Activated CD4-positive, alpha-beta memory T cell treated with anti-CD3 and anti-CD28 coated beads for 36 hours (primary cell): ENCODE results near the gene ZNF18. TPM values are rescaled to one million over a fixed set of nuclear protein-coding genes. Genes with fewer than 3 reads are reported as not detected.
"Not testable (repeated sequence)": the region's sequence is repeated elsewhere in the genome, so short reads cannot be mapped to it uniquely, and the experiment has no call there.

ENCODE experiments used
- CTCF ChIA-PET: fragments of 350-600 bp; sonication (Branson Sonifier 250); formaldehyde crosslinking; loops from one replicate; lab custom pipeline; 2021; ENCODE audit warnings: antibody characterized with exemption, inconsistent platforms; lab: Charles Lee
- POLR2A ChIA-PET: fragments of 350-600 bp; sonication (Branson Sonifier 250); formaldehyde crosslinking; loops from one replicate; lab custom pipeline; 2021; ENCODE audit warnings: antibody characterized with exemption; lab: Charles Lee
- DNase-seq: peaks from one replicate; pipeline ENCODE4 v3.0.0-alpha.2; 2020
- H3K27ac Mint-ChIP-seq: one replicate; pipeline ENCODE4 v1.8.0; 2021; ENCODE audit warnings: mixed read lengths
- H3K27me3 Mint-ChIP-seq: one replicate; pipeline ENCODE4 v1.8.0; 2021; ENCODE audit warnings: mixed read lengths
- H3K36me3 Mint-ChIP-seq: one replicate; pipeline ENCODE4 v1.8.0; 2021; ENCODE audit warnings: mixed read lengths
- H3K4me1 Mint-ChIP-seq: one replicate; pipeline ENCODE4 v1.8.0; 2021; ENCODE audit warnings: low read depth, mixed read lengths
- H3K4me3 Mint-ChIP-seq: one replicate; pipeline ENCODE4 v1.8.0; 2021; ENCODE audit warnings: mild to moderate bottlenecking, mixed read lengths
- H3K9me3 Mint-ChIP-seq: one replicate; pipeline ENCODE4 v1.8.0; 2021; ENCODE audit warnings: mixed read lengths
- intact Hi-C: fragments of 100-400 bp; cut with micrococcal nuclease; formaldehyde crosslinking; loops from one replicate; pipeline ENCODE4 v1.15.1; 2023
- total RNA-seq, 2 experiments: library from RNA; stranded (reverse); gene quantifications; one replicate each; pipeline ENCODE4 v1.2.3, GENCODE V29; 2021

ZNF18 gene
- total RNA-seq, 2 experiments from 2014 or later, result 6.5 TPM

- peaks cover 57% of the 10 kb centered on the region for H3K36me3 Mint-ChIP-seq
- intact Hi-C loops, result loop anchor here (10.0 kb wide), 1 partner anchor 1107 kb away; no protein-coding TSS in a partner anchor
- H3K4me1 Mint-ChIP-seq, result no peaks in the 10 kb centered on the region
- no peaks in the 10 kb centered on the region for H3K9me3 Mint-ChIP-seq
- POLR2A ChIA-PET, result no interaction called here
- H3K27ac Mint-ChIP-seq, result no peak overlapping the region
- H3K4me3 Mint-ChIP-seq, result no peak overlapping the region
- CTCF ChIA-PET, result no interaction called here
- DNase-seq, result no peak
- no peaks in the 10 kb centered on the region for H3K27me3 Mint-ChIP-seq
Observed at GRCh38 chr17:11981862-11982261, 15.4 kb downstream of the ZNF18 start.

DNA sequence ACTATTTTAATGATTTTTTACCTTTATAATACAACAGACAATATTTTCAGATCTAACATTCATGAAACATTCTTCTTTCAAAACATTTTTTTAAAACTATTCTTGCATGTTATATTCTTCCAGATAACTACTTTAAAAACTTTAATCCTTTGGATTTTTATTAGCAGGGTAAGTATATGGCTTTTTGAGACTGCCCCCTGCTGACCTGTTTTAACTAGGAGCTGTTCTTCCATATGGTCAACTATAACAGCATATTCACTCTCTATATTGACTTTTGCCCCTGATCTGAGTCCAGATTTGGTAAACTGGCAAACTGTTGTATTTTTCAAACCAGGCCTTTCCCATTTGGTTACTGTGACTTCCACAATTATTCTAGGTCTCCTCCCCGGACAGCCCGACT is 16.5 kb downstream of the ZNF18 start:
- Mint-ChIP-seq H3K27ac (no peak overlapping the region), H3K4me3 (no peak overlapping the region), H3K36me3 (peaks cover 58% of the 10 kb centered on the region), H3K4me1 (no peaks in the 10 kb centered on the region), H3K9me3 (no peaks in the 10 kb centered on the region), H3K27me3 (no peaks in the 10 kb centered on the region)
- CTCF ChIA-PET, result no interaction called here
- POLR2A ChIA-PET, result no interaction called here
- intact Hi-C loops, result loop anchor here (10.0 kb wide), 1 partner anchor 1106 kb away; no protein-coding TSS in a partner anchor
- DNase-seq, result no peak

DNA sequence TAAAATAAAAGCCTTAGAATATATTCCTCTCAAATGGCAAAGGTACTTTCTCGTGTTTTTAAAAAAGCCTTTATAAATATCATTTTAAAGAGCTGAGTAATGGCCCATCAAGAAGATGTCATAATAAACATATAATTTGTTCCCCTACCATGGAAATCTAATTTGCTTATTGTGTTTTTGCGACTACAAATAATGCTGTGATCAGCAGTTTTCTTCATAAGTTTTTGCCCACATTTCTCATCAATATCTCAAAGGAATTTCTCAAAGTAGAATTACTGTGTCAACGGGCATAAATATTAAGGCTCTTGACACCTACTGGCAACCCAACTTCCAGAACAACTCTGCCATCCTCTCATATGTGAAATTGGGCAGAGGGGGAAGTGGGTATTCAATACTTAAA is 17.5 kb downstream of the ZNF18 start:
- CTCF ChIA-PET, result no interaction called here
- Mint-ChIP-seq H3K36me3 (peaks cover 63% of the 10 kb centered on the region), H3K27ac (no peak overlapping the region), H3K27me3 (no peaks in the 10 kb centered on the region), H3K4me3 (no peak overlapping the region), H3K9me3 (no peaks in the 10 kb centered on the region), H3K4me1 (no peaks in the 10 kb centered on the region)
- intact Hi-C loops, result loop anchor here (10.0 kb wide), 1 partner anchor 1105 kb away; no protein-coding TSS in a partner anchor
- DNase-seq, result no peak
- POLR2A ChIA-PET, result no interaction called here

- CTCF ChIA-PET, H3K4me1 Mint-ChIP-seq, POLR2A ChIA-PET, H3K27me3 Mint-ChIP-seq, intact Hi-C loops, H3K4me3 Mint-ChIP-seq, DNase-seq, H3K27ac Mint-ChIP-seq: not testable (repeated sequence)
- H3K9me3 Mint-ChIP-seq, result peaks cover 36% of the 10 kb centered on the region
- H3K36me3 Mint-ChIP-seq, result peaks cover 53% of the 10 kb centered on the region
Observed at GRCh38 chr17:11972741-11973140, 24.5 kb downstream of the ZNF18 start.

DNA sequence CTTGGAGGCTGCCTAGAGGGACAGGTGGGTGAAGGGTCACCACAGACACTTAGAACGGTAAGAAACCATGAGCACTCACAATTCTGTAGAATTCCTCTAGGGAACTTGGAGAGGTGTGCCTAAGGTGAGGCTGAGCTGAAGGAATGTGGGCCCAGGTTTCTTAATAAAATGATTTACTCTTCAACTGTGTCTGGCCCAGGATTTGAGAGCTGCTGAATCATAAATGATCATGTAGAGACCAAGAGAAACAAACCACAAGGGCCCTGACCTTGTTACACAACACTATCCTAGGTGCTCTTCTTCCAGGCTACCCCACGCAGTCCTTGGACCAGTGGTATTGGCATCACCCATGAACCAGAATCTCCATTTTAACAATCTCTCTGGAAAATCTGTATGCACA is 27.7 kb downstream of the ZNF18 start:
- CTCF ChIA-PET, result no interaction called here
- no peaks in the 10 kb centered on the region for H3K27me3 Mint-ChIP-seq
- peaks cover 59% of the 10 kb centered on the region for H3K36me3 Mint-ChIP-seq
- no peak for DNase-seq
- POLR2A ChIA-PET, result interaction anchor here (0.5 kb wide), 1 partner anchor 512 kb away, joined by 3 read pairs; no protein-coding TSS in a partner anchor
- no peaks in the 10 kb centered on the region for H3K4me1 Mint-ChIP-seq
- no peak overlapping the region for H3K27ac Mint-ChIP-seq
- H3K9me3 Mint-ChIP-seq, result peaks cover 64% of the 10 kb centered on the region
- intact Hi-C loops, result no loop called here
- H3K4me3 Mint-ChIP-seq, result no peak overlapping the region

GRCh38 chr17:11954936-11955335 is 42.3 kb downstream of the ZNF18 start:
- CTCF ChIA-PET, result no interaction called here
- POLR2A ChIA-PET, result interaction anchor here (0.7 kb wide), 1 partner anchor 160 kb away, joined by 3 read pairs; no protein-coding TSS in a partner anchor
- Mint-ChIP-seq H3K27me3 (no peaks in the 10 kb centered on the region), H3K36me3 (peaks cover 34% of the 10 kb centered on the region), H3K4me3 (no peak overlapping the region), H3K4me1 (no peaks in the 10 kb centered on the region), H3K9me3 (peaks cover 34% of the 10 kb centered on the region), H3K27ac (no peak overlapping the region)
- no peak for DNase-seq
- intact Hi-C loops, result no loop called here

- no peak overlapping the region for H3K27ac Mint-ChIP-seq
- peaks cover 34% of the 10 kb centered on the region for H3K36me3 Mint-ChIP-seq
- H3K9me3 Mint-ChIP-seq, result peaks cover 34% of the 10 kb centered on the region
- POLR2A ChIA-PET, result no interaction called here
- no peaks in the 10 kb centered on the region for H3K27me3 Mint-ChIP-seq
- no peaks in the 10 kb centered on the region for H3K4me1 Mint-ChIP-seq
- CTCF ChIA-PET, result interaction anchor here (0.9 kb wide), 1 partner anchor 18 kb away, joined by 3 read pairs; no protein-coding TSS in a partner anchor
- no peak for DNase-seq
- H3K4me3 Mint-ChIP-seq, result no peak overlapping the region
- intact Hi-C loops, result no loop called here
Observed at GRCh38 chr17:11953924-11954323, 43.4 kb downstream of the ZNF18 start.

DNA sequence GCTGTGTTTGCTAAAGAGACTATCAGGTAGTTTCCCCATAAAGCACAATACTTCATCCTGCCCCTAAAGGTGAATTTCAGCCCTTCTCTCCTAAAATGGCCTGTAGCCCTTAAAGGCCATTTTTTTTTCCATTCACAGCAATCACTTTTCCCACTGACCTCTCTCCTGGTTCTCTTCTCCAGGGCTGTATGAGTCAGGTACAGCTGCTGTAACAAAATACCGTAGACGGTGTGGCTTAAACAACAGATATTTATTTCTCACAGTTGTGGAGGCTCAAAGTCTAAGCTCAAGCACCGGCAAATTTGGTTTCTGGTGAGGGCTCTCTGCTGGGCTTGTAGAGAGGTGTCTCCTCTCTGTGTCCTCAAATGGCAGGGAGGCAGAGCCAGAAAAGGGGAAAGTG is 44.7 kb downstream of the ZNF18 start:
- peaks cover 25% of the 10 kb centered on the region for H3K9me3 Mint-ChIP-seq
- H3K36me3 Mint-ChIP-seq, result peaks cover 25% of the 10 kb centered on the region
- no peak overlapping the region for H3K4me3 Mint-ChIP-seq
- no peak for DNase-seq
- H3K27me3 Mint-ChIP-seq, result no peaks in the 10 kb centered on the region
- CTCF ChIA-PET, result no interaction called here
- H3K27ac Mint-ChIP-seq, result no peak overlapping the region
- intact Hi-C loops, result no loop called here
- no peaks in the 10 kb centered on the region for H3K4me1 Mint-ChIP-seq
- POLR2A ChIA-PET, result no interaction called here

- Mint-ChIP-seq H3K27ac (no peak overlapping the region), H3K9me3 (peaks cover 15% of the 10 kb centered on the region), H3K4me1 (no peaks in the 10 kb centered on the region), H3K36me3 (peaks cover 16% of the 10 kb centered on the region), H3K4me3 (no peak overlapping the region), H3K27me3 (no peaks in the 10 kb centered on the region)
- no peak for DNase-seq
- ChIA-PET CTCF (no interaction called here), POLR2A (no interaction called here)
- intact Hi-C loops, result no loop called here
Observed at GRCh38 chr17:11950771-11951519, 46.3 kb downstream of the ZNF18 start.

DNA sequence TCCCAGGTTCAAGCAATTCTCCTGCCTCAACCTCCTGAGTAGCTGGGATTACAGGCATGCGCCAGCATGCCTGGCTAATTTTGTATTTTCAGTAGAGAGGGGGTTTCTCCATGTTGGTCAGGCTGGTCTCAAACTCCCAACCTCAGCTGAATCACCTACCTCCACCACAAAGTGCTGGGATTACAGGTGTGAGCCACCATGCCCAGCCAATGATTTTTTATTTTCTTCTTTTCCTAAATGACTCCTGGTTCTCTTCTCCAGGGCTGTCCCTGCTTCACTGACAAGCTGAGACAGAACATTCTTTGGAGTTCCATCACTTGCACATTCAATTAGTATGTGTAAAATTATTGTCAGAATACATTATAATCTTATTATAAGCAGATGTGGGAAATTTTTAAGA is 47.7 kb downstream of the ZNF18 start:
- POLR2A ChIA-PET, H3K27ac Mint-ChIP-seq, H3K9me3 Mint-ChIP-seq, H3K4me3 Mint-ChIP-seq, DNase-seq, H3K27me3 Mint-ChIP-seq, H3K36me3 Mint-ChIP-seq, intact Hi-C loops, H3K4me1 Mint-ChIP-seq, CTCF ChIA-PET: not testable (repeated sequence)

DNA sequence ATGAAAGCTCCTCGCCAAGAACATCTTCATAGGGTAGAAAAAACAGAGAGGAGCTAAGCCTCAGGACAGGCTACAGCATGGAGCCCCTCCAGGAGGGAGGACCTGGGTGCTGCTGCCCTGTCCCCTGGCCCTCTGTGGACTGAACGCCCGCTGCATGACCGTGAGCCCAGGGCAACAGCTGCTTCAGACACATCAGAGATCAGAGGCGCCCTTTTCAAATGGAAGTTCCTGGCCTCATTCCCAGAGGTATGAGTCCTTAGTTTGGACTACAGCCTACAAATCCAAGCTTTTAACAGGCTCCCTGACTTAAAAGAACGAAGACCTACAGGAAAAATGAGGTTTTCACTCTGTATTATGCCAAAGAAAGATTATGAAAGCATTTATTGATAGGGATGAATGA is 48.5 kb downstream of the ZNF18 start:
- no peak for DNase-seq
- POLR2A ChIA-PET, result no interaction called here
- CTCF ChIA-PET, result no interaction called here
- no peak overlapping the region for H3K27ac Mint-ChIP-seq
- peaks cover 2% of the 10 kb centered on the region for H3K36me3 Mint-ChIP-seq
- intact Hi-C loops, result no loop called here
- H3K9me3 Mint-ChIP-seq, result peaks cover 3% of the 10 kb centered on the region
- no peak overlapping the region for H3K4me3 Mint-ChIP-seq
- H3K4me1 Mint-ChIP-seq, result no peaks in the 10 kb centered on the region
- peaks cover 2% of the 10 kb centered on the region for H3K27me3 Mint-ChIP-seq

GRCh38 chr17:11944587-11944986 is 52.7 kb downstream of the ZNF18 start:
- ChIA-PET POLR2A (no interaction called here), CTCF (no interaction called here)
- H3K4me3 Mint-ChIP-seq, result no peak overlapping the region
- peaks cover 2% of the 10 kb centered on the region for H3K27me3 Mint-ChIP-seq
- no peaks in the 10 kb centered on the region for H3K36me3 Mint-ChIP-seq
- H3K4me1 Mint-ChIP-seq, result no peaks in the 10 kb centered on the region
- H3K9me3 Mint-ChIP-seq, result no peaks in the 10 kb centered on the region
- DNase-seq, result no peak
- intact Hi-C loops, result no loop called here
- H3K27ac Mint-ChIP-seq, result no peak overlapping the region
